GM12878 (cell line): ENCODE data around the gene ATP13A2. TPM values are rescaled to one million over a fixed set of nuclear protein-coding genes. Genes with fewer than 3 reads are reported as not detected.
A peak's percentile ranks its signal among the peaks of the same experiment; 100 is the strongest.

Experiments used
- ATAC-seq: fragments of 200-7000 bp; cut with Tn5 transposase; 3 replicates; pipeline ENCODE4 v1.9.1; 2020; ENCODE audit warnings: mild to moderate bottlenecking, moderate library complexity
- BruUV-seq: library from RNA; stranded (reverse); fragments of 400-500 nt; replicated peaks from 2 replicates; lab custom pipeline; 2021; lab: Mats Ljungman, UMichigan
- CTCF ChIA-PET: fragments of 300-600 bp; sonication (Branson Sonifier 250); formaldehyde crosslinking; extraction: SDS; loops from one replicate; lab custom pipeline; 2021; ENCODE audit warnings: inconsistent platforms; lab: Yijun Ruan, JAX
- POLR2A ChIA-PET: fragments of 350-600 bp; formaldehyde crosslinking; extraction: SDS; loops from one replicate; lab custom pipeline; 2021; ENCODE audit warnings: inconsistent platforms; lab: Charles Lee
- RAD21 ChIA-PET: fragments of 300-600 bp; sonication (Branson Sonifier 250); formaldehyde crosslinking; loops from one replicate; lab custom pipeline; 2023; ENCODE audit warnings: antibody characterized with exemption; ENCODE audit not compliant: unreplicated experiment; lab: Charles Lee
- SMC1A ChIA-PET: fragments of 300-600 bp; sonication (Branson Sonifier 250); formaldehyde crosslinking; loops from one replicate; lab custom pipeline; 2023; ENCODE audit not compliant: unreplicated experiment, uncharacterized antibody; lab: Charles Lee
- DNase-seq: peaks from one replicate; pipeline ENCODE4 v3.0.0-alpha.2; 2011; ENCODE audit warnings: low read depth, low spot score
- FAIRE-seq: peaks from 3 replicates; lab custom pipeline; 2011; peaks lifted over from hg19 to GRCh38; lab: Jason Lieb, UNC
- H2AFZ ChIP-seq: 2 replicates; pipeline ENCODE4 v1.6.0; 2011; ENCODE audit warnings: low read depth, low read length, control low read depth; ENCODE audit not compliant: control insufficient read depth
- H3K27ac ChIP-seq: 2 replicates; pipeline ENCODE4 v1.5.1; 2011; ENCODE audit warnings: control low read depth; ENCODE audit not compliant: control insufficient read depth, insufficient read depth
- H3K27me3 ChIP-seq, 2 experiments: replicated peaks in 1 of 2; 2 replicates each; pipeline versions ENCODE4 v1.6.0 to v1.6.1; 2011; ENCODE audit warnings: low read length in 1 of 2; ENCODE audit not compliant: control insufficient read depth in 2 of 2, insufficient read depth in 2 of 2
- H3K36me3 ChIP-seq, 2 experiments: 2 replicates each; pipeline ENCODE4 v1.5.1; 2011; ENCODE audit warnings: low read length in 1 of 2; ENCODE audit not compliant: control insufficient read depth in 2 of 2, insufficient read depth in 2 of 2
- H3K4me1 ChIP-seq: 2 replicates; pipeline ENCODE4 v1.6.1; 2011; ENCODE audit warnings: mild to moderate bottlenecking, low read length, moderate library complexity, mixed read lengths; ENCODE audit not compliant: control insufficient read depth, insufficient read depth
- H3K4me2 ChIP-seq: 2 replicates; pipeline ENCODE4 v1.6.0; 2011; ENCODE audit warnings: control low read depth; ENCODE audit not compliant: control insufficient read depth, insufficient read depth
- H3K4me3 ChIP-seq: fragments of 200-600 bp; sonication (generic); 2 replicates; pipeline ENCODE4 v1.5.1; 2016
- H3K79me2 ChIP-seq: 2 replicates; pipeline ENCODE4 v1.6.0; 2011; ENCODE audit warnings: low read length; ENCODE audit not compliant: control insufficient read depth, insufficient read depth
- H3K9ac ChIP-seq: 2 replicates; pipeline ENCODE4 v1.8.0; 2011; ENCODE audit warnings: low read length, control low read depth, mixed read lengths; ENCODE audit not compliant: control insufficient read depth, insufficient read depth
- H3K9me3 ChIP-seq: replicated peaks from 3 replicates; pipeline ENCODE4 v1.5.1; 2011; ENCODE audit warnings: mild to moderate bottlenecking, low read length; ENCODE audit not compliant: control insufficient read depth, insufficient read depth
- H4K20me1 ChIP-seq: 2 replicates; pipeline ENCODE4 v1.6.0; 2011; ENCODE audit not compliant: control insufficient read depth, insufficient read depth
- CHD1 ChIP-seq: IDR thresholded peaks from 2 replicates; pipeline ENCODE4 v1.6.1; 2012; ENCODE audit warnings: low read depth, low read length, improper control_type of control experiment
- POU2F2 ChIP-seq: IDR thresholded peaks from 3 replicates; pipeline ENCODE4 v1.6.1; 2011; ENCODE audit warnings: low read depth, mild to moderate bottlenecking, low read length, borderline replicate concordance
- SREBF1 ChIP-seq: IDR thresholded peaks from 2 replicates; pipeline ENCODE4 v1.6.1; 2012; ENCODE audit warnings: mild to moderate bottlenecking, low read length
- USF1 ChIP-seq: IDR thresholded peaks from 2 replicates; pipeline ENCODE4 v1.6.1; 2011; ENCODE audit warnings: borderline replicate concordance, low read depth, mild to moderate bottlenecking, moderate library complexity, mixed read lengths, low read length; ENCODE audit not compliant: insufficient read depth; ENCODE audit errors: extremely low read length
- WGBS: methylation state at CpG from one replicate; pipeline ENCODE4 v1.1.6; 2016; ENCODE audit warnings: low lambda C conversion rate; ENCODE audit not compliant: insufficient replicate concordance, insufficient coverage; ENCODE audit errors: missing lambda C conversion rate; 5-methylcytosine and 5-hydroxymethylcytosine counted together
- in situ Hi-C: fragments of 300-500 bp; cut with MboI; formaldehyde crosslinking; loops from 9 replicates; pipeline ENCODE4 v1.14.3; 2018; ENCODE audit warnings: mixed read lengths
- intact Hi-C: fragments of 100-400 bp; cut with micrococcal nuclease; formaldehyde crosslinking; loops from one replicate; pipeline ENCODE4 v1.14.2; 2022; ENCODE audit not compliant: unreplicated experiment
- polyA plus RNA-seq, 11 experiments: library from polyadenylated mRNA; depleted of rRNA in 4 of 11; unstranded in 6 of 11; stranded (reverse) in 5 of 11; fragments of >200 nt; fragmentation: Nextera tagmentation in 4 of 11; fragmentation: Illumina TruSeq in 1 of 11; extraction: Ambion mirVana in 4 of 11; extraction: Trizol in 1 of 11; gene quantifications; 1 replicate in 1 of 11; 2 replicates in 10 of 11; pipeline versions ENCODE4 v1.2.1 to v1.2.3, GENCODE V29; 2011 to 2016; ENCODE audit warnings: inconsistent platforms in 2 of 11, missing spikeins in 2 of 11, low read depth in 1 of 11
- total RNA-seq, 4 experiments: library from RNA; depleted of rRNA in 3 of 4; stranded (reverse); fragments of >200 nt in 3 of 4; fragmentation: Illumina TruSeq in 1 of 4; extraction: Trizol in 1 of 4; gene quantifications; 2 replicates each; pipeline versions ENCODE4 v1.2.1 to v1.2.3, GENCODE V29; 2013 to 2021

ATP13A2 gene
- total and polyA plus RNA-seq, 10 of the 15 experiments (the other 5 are each of a cell fraction or from before 2014, with no cell fraction given) = 0.24 to 30.5 (median 8.0) TPM

DNA sequence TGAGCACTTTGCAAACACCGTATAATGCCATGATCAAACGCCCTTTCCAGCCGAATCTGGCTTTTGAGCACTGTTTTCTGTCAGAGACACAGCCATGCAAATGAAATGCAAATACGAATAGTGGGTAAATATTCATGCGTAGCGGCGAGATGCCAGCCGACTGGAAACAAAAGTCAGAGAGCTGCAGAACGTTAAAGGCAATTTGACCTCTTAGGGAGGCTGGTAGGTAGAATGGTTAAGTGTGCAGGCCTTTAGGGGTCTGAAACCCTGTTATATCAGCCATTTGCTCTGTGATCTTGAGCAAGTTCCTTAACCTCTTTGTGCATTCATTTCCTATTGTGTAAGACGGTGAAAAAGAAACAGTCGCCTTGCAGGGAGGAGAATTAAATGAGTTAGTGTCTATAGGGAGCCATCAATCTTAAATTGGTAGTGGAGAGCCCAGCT lies 48.6 kb upstream of the ATP13A2 start:
- TF ChIP-seq SREBF1 = no peak
- peak; percentile 84; the same call in 1 of the 3 replicates for TF ChIP-seq POU2F2
- no peak for TF ChIP-seq USF1
- no peak for TF ChIP-seq CHD1
- POLR2A ChIA-PET = interaction anchor here (0.8 kb wide), 1 partner anchor 59 kb away, joined by 3 read pairs; the partner anchor contains the start of gene PADI2
- no peaks in the 10 kb centered on the region for H4K20me1 ChIP-seq
- H3K9me3 ChIP-seq = no peaks in the 10 kb centered on the region; the same call in 1 of the 3 replicates
- H3K4me1 ChIP-seq = peaks cover 6% of the 10 kb centered on the region; the same call in 1 of the 2 replicates
- FAIRE-seq = no peak
- RAD21 ChIA-PET = interaction anchor here (0.7 to 4.8 kb wide), 8 partner anchors 20 to 277 kb away, joined by 3 to 53 read pairs (median 4); partner anchors contain the start of gene PADI2
- 0 out of 2 replicates have a peak overlapping the region, but pooled peaks have one; percentile 5 for H3K4me2 ChIP-seq
- in situ Hi-C loops (loop anchor here (5.0 kb wide), 2 partner anchors 57 to 177 kb away; partner anchors contain the start of gene PADI2), intact Hi-C loops (no loop called here)
- no peak overlapping the region for H3K9ac ChIP-seq
- ATAC-seq = peak; percentile 37
- no peaks in the 10 kb centered on the region for H3K79me2 ChIP-seq
- H3K4me3 ChIP-seq = no peak overlapping the region
- H2AFZ ChIP-seq = peak overlapping the region; percentile 8
- WGBS = 1% methylated on average over 11 of the region's 11 CpGs
- no peak overlapping the region for H3K27ac ChIP-seq
- H3K36me3 ChIP-seq = no peaks in the 10 kb centered on the region
- CTCF ChIA-PET = interaction anchor here (0.6 to 10.7 kb wide), 19 partner anchors 9 to 276 kb away, joined by 3 to 171 read pairs (median 4); partner anchors contain the start of gene PADI2
- no TSS peak for BruUV-seq
- DNase-seq = no peak
- no peaks in the 10 kb centered on the region for H3K27me3 ChIP-seq
- SMC1A ChIA-PET = interaction anchor here (1.0 to 4.8 kb wide), 9 partner anchors 15 to 186 kb away, joined by 3 to 93 read pairs (median 5); partner anchors contain the start of gene PADI2
